ENCODE data around the gene BAIAP2L1.

BAIAP2L1 gene

DNA sequence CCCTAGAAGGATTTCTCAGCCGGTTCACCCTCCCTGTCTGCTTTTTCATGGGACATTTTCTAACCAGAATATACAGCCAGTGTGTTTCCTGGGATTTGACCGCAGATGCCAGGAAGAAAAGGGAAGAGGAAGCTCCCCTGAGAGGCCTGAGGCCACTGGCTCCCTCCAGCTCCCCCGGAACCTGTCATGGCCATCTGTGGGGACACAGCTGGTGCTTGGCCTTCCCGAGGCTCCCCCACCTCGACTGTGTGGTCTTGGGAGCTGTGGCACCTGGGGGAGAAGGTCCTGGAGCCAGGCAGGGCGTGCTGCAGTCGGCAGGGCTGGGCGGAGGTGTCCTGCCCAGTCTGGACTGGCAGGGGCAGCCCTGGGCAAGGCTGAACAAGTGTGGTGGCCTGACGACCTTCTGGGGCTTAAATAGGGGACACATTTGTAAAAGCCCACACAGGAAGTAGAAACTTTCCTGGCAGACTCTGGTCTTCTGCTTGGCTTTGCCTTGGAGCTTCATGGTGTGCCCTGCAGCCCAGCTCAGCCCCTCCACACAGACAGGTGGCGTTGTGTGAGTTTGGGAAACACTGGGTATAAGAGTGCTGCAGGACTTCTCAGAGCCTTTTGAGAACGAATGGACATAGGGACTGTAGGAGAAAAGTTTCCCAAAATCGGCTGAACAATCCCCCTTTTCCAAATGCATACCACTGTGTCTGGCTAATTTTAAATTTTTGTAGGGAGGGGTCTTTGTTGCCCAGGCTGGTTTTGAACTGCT is 112.6 kb downstream of the BAIAP2L1 start:
- Histone ChIP-seq H3K27ac (ENCODE audit: low read depth, low read length) (no peak overlapping the region), H3K9me3 (ENCODE audit: control insufficient read depth, insufficient read depth, low read length) (no peaks in the 10 kb centered on the region), H3K9ac (ENCODE audit: low read depth, low read length) (no peak overlapping the region), H3K4me1 (ENCODE audit: control insufficient read depth, insufficient read depth, low read length) (peaks cover 24% of the 10 kb centered on the region), H3K27me3 (ENCODE audit: control insufficient read depth, insufficient read depth, low read length) (no peaks in the 10 kb centered on the region), H3K36me3 (ENCODE audit: control insufficient read depth, insufficient read depth, low read length) (peaks cover 36% of the 10 kb centered on the region), H3K4me3 (ENCODE audit: low read depth, low read length) (no peak overlapping the region)

DNA sequence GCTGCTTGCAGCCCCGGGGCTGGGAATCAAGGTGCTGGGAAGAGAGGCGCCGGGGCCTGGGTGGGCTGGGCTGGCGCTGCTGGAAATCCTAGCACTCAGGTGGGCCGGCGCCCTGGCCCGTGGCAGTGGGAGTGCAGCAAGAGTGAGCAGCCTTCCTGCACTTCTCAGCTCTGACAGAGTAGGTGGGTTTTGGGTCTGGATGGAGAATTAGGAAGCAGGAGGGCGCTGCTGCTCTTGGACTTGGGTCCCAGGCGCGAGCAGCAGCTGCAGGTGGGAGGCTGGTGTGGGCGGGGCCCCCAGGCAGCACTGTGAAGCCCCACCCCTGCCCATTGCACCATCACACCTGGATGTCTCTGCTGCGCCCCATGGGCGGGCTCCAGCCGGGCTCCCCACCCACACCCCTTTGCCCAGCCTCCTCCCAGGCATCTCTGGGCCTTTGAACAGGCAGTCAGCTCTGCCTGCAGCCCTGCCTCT is 113.4 kb downstream of the BAIAP2L1 start:
- H3K9ac ChIP-seq (ENCODE audit: low read depth, low read length) = no peak overlapping the region
- H3K27me3 ChIP-seq (ENCODE audit: control insufficient read depth, insufficient read depth, low read length) = no peaks in the 10 kb centered on the region
- peaks cover 29% of the 10 kb centered on the region for H3K36me3 ChIP-seq (ENCODE audit: control insufficient read depth, insufficient read depth, low read length)
- no peak overlapping the region for H3K4me3 ChIP-seq (ENCODE audit: low read depth, low read length)
- H3K9me3 ChIP-seq (ENCODE audit: control insufficient read depth, insufficient read depth, low read length) = no peaks in the 10 kb centered on the region
- H3K4me1 ChIP-seq (ENCODE audit: control insufficient read depth, insufficient read depth, low read length) = peaks cover 28% of the 10 kb centered on the region
- no peak overlapping the region for H3K27ac ChIP-seq (ENCODE audit: low read depth, low read length)

DNA sequence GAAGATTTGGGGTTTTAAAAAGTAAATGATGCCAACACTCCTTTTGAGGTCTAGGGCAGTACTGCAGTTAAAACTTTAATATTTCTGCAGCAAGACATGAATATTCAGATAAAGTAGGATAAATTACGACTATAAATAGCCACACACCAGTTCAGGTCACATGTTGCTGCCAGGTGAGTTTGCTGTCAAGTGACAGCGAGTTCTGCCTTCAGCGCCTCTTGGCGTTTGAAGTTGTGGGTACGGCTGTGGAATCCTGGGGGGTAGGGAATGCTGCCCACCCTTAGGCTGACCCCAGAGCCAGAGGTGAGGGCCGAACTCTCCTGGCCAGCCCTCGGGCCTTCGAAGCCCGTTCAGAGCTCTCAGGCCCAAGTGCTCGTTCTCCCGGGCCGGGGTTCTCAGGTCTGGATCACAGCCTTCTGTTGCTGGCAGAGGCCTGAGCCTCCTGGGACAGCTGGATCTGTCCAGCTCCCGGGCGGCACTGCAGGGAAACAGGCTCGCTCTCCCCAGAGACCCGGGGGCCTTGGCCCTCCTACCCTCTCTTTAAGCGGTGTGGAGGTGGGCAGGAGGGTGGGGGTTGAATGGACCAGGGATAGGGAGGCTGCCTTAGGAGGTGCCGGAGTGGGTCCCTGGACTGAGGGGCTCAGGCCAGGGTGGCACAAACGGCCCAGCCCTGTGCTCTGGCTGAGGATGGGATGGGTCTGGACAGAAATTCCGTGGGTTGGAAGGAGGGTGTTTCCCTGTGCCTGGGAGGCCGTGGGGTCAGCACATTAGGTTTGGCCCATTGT is 114.0 kb downstream of the BAIAP2L1 start:
- peak overlapping the region; percentile 5 for H3K27ac ChIP-seq (ENCODE audit: low read depth, low read length)
- H3K9ac ChIP-seq (ENCODE audit: low read depth, low read length) = no peak overlapping the region
- peaks cover 22% of the 10 kb centered on the region for H3K36me3 ChIP-seq (ENCODE audit: control insufficient read depth, insufficient read depth, low read length)
- H3K4me1 ChIP-seq (ENCODE audit: control insufficient read depth, insufficient read depth, low read length) = peaks cover 29% of the 10 kb centered on the region
- H3K9me3 ChIP-seq (ENCODE audit: control insufficient read depth, insufficient read depth, low read length) = no peaks in the 10 kb centered on the region
- no peak overlapping the region for H3K4me3 ChIP-seq (ENCODE audit: low read depth, low read length)
- no peaks in the 10 kb centered on the region for H3K27me3 ChIP-seq (ENCODE audit: control insufficient read depth, insufficient read depth, low read length)

DNA sequence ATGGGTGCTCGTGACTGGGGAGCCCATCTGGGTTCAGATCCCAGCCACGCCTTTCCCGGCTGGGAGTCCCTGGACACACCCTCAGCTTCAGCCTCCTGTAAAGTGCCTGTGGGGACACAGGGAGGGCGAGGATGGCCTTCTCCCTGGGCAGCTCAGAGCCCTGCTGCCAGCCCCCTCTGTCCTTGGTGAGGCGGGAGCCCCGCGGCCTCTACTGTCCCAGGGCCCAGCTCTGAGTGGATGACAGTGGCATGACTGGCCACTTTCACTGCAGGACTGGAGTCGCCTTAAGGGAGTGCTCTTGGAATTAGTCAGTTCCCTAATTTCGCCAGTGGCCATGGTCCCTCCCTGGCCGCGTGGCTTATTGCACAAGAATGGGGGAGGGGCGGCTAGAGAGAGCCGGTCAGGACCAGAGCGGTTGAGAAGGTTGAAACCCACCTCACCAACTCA is 114.8 kb downstream of the BAIAP2L1 start:
- Histone ChIP-seq H3K9me3 (ENCODE audit: control insufficient read depth, insufficient read depth, low read length) (no peaks in the 10 kb centered on the region), H3K27me3 (ENCODE audit: control insufficient read depth, insufficient read depth, low read length) (no peaks in the 10 kb centered on the region), H3K27ac (ENCODE audit: low read depth, low read length) (no peak overlapping the region), H3K4me3 (ENCODE audit: low read depth, low read length) (no peak overlapping the region), H3K36me3 (ENCODE audit: control insufficient read depth, insufficient read depth, low read length) (peaks cover 15% of the 10 kb centered on the region), H3K9ac (ENCODE audit: low read depth, low read length) (no peak overlapping the region), H3K4me1 (ENCODE audit: control insufficient read depth, insufficient read depth, low read length) (peaks cover 29% of the 10 kb centered on the region)

GRCh38 chr7:98285157-98286092 is 115.5 kb downstream of the BAIAP2L1 start:
- H3K4me3 ChIP-seq (ENCODE audit: low read depth, low read length) = no peak overlapping the region
- H3K9me3 ChIP-seq (ENCODE audit: control insufficient read depth, insufficient read depth, low read length) = no peaks in the 10 kb centered on the region
- H3K4me1 ChIP-seq (ENCODE audit: control insufficient read depth, insufficient read depth, low read length) = peaks cover 25% of the 10 kb centered on the region
- H3K9ac ChIP-seq (ENCODE audit: low read depth, low read length) = no peak overlapping the region
- H3K27me3 ChIP-seq (ENCODE audit: control insufficient read depth, insufficient read depth, low read length) = no peaks in the 10 kb centered on the region
- H3K27ac ChIP-seq (ENCODE audit: low read depth, low read length) = no peak overlapping the region
- 0 out of 2 replicates have a peak, but pooled peaks cover 11% of the 10 kb centered on the region for H3K36me3 ChIP-seq (ENCODE audit: control insufficient read depth, insufficient read depth, low read length)

- H3K9me3 ChIP-seq (ENCODE audit: control insufficient read depth, insufficient read depth, low read length) = no peaks in the 10 kb centered on the region
- no peak overlapping the region for H3K9ac ChIP-seq (ENCODE audit: low read depth, low read length)
- H3K4me1 ChIP-seq (ENCODE audit: control insufficient read depth, insufficient read depth, low read length) = peaks cover 25% of the 10 kb centered on the region
- no peak overlapping the region for H3K4me3 ChIP-seq (ENCODE audit: low read depth, low read length)
- 0 out of 2 replicates have a peak, but pooled peaks cover 11% of the 10 kb centered on the region for H3K36me3 ChIP-seq (ENCODE audit: control insufficient read depth, insufficient read depth, low read length)
- H3K27me3 ChIP-seq (ENCODE audit: control insufficient read depth, insufficient read depth, low read length) = no peaks in the 10 kb centered on the region
- no peak overlapping the region for H3K27ac ChIP-seq (ENCODE audit: low read depth, low read length)
These were observed 116.4 kb downstream of the BAIAP2L1 start for GRCh38 chr7:98284335-98285036.

DNA sequence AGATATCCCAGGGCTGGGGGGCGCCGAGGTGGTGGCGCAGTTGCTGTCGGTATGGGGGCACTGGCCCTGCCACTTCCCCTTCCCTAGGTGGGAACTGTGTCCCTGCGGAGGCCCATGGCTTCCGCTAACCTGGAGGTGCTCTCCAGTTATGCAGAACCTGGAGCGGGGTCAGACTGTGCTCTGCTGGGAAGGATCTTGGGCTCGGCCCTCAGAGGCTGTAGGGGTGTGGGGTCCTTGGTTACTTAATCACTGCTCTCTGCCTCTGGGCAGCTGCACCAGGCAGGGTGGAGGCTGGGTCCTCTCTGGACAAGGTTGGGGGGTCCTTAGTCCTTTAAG is 117.0 kb downstream of the BAIAP2L1 start:
- Histone ChIP-seq H3K9me3 (ENCODE audit: control insufficient read depth, insufficient read depth, low read length) (no peaks in the 10 kb centered on the region), H3K4me1 (ENCODE audit: control insufficient read depth, insufficient read depth, low read length) (peaks cover 25% of the 10 kb centered on the region), H3K9ac (ENCODE audit: low read depth, low read length) (no peak overlapping the region), H3K4me3 (ENCODE audit: low read depth, low read length) (no peak overlapping the region), H3K27me3 (ENCODE audit: control insufficient read depth, insufficient read depth, low read length) (no peaks in the 10 kb centered on the region), H3K27ac (ENCODE audit: low read depth, low read length) (no peak overlapping the region), H3K36me3 (ENCODE audit: control insufficient read depth, insufficient read depth, low read length) (0 out of 2 replicates have a peak, but pooled peaks cover 11% of the 10 kb centered on the region)

DNA sequence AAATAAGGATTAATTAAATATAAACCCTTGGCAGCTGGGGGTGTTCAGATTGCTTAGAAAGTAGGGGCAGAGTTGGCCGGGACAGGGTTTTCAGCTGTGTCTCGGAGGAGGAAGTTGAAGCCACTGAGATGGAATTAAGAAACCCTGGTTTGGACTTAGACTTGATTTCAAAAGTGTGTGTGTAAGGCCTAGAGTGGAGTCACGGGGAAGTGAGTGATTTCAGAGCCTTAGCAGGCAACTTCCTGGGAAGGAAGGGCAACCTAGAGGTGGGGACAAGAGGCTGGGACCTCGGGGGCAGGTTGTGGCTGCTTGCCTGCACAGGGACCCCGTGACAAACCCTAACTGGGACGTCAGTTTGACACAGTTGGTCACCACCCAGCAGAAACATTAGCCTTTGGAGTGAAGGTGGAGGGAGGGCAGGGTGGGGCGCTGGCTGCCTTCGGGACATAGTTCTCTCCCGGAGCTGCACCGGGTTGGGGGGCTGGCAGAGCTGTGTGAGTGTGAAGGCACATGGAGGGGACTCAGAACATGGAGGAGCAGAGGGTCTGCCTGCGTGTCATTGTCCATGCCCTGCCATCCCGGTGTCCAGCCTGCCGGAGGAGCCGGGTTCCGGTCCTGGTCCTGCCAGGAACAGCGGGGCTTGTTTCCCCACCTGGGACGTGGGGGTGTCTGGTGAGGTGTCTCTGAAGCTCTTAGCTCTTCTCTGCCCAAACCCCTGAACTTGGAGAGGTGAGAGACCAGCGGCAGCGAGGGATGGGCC is 117.6 kb downstream of the BAIAP2L1 start:
- H3K4me1 ChIP-seq (ENCODE audit: control insufficient read depth, insufficient read depth, low read length) = peaks cover 25% of the 10 kb centered on the region
- H3K9ac ChIP-seq (ENCODE audit: low read depth, low read length) = no peak overlapping the region
- no peaks in the 10 kb centered on the region for H3K9me3 ChIP-seq (ENCODE audit: control insufficient read depth, insufficient read depth, low read length)
- no peaks in the 10 kb centered on the region for H3K27me3 ChIP-seq (ENCODE audit: control insufficient read depth, insufficient read depth, low read length)
- H3K4me3 ChIP-seq (ENCODE audit: low read depth, low read length) = no peak overlapping the region; the same call in 1 of the 2 replicates
- no peak overlapping the region for H3K27ac ChIP-seq (ENCODE audit: low read depth, low read length)
- 0 out of 2 replicates have a peak, but pooled peaks cover 11% of the 10 kb centered on the region for H3K36me3 ChIP-seq (ENCODE audit: control insufficient read depth, insufficient read depth, low read length)

DNA sequence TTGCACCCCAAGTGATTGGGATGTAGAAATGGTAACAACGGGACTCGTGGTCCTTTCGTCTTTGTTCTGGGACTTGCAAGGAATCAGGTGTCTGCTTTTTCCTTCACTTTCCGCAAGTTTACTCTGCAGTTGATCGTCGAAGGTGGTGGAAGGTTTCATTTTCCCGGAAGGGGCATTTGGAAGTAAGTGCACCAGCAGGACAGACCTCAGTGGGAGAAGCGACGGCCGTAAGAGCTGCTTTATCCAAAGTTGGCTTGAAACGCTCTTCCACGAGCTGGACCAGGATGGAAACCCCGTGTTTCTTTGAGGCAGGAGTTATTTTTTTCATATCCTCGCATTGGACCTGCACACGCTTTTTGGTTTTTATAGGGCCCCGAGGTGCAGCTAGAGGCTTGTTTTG is 118.2 kb downstream of the BAIAP2L1 start:
- H3K27me3 ChIP-seq (ENCODE audit: control insufficient read depth, insufficient read depth, low read length) = no peaks in the 10 kb centered on the region
- peak overlapping the region; percentile 81 for H3K4me3 ChIP-seq (ENCODE audit: low read depth, low read length)
- no peak overlapping the region for H3K27ac ChIP-seq (ENCODE audit: low read depth, low read length)
- no peaks in the 10 kb centered on the region for H3K9me3 ChIP-seq (ENCODE audit: control insufficient read depth, insufficient read depth, low read length)
- 0 out of 2 replicates have a peak, but pooled peaks cover 11% of the 10 kb centered on the region for H3K36me3 ChIP-seq (ENCODE audit: control insufficient read depth, insufficient read depth, low read length)
- peak overlapping the region; percentile 75; the same call in 1 of the 2 replicates for H3K9ac ChIP-seq (ENCODE audit: low read depth, low read length)
- peaks cover 23% of the 10 kb centered on the region for H3K4me1 ChIP-seq (ENCODE audit: control insufficient read depth, insufficient read depth, low read length)
